Hepatocyte (in vitro differentiated cells): ENCODE measurements around the gene ST6GAL1.

Experiments used
- EZH2phosphoT487 ChIP-seq: fragments of 200-600 bp; sonication (generic); IDR thresholded peaks from one replicate; pipeline ENCODE4 v1.6.1; 2018; ENCODE audit warnings: antibody characterized with exemption, mild to moderate bottlenecking, low read depth, moderate library complexity; ENCODE audit not compliant: unreplicated experiment, severe bottlenecking
- TF ChIP-seq, protein P1 (sequence below): fragments of 200-600 bp; sonication (generic); IDR thresholded peaks from 2 replicates; pipeline ENCODE4 v1.5.1; 2016; ENCODE audit warnings: antibody characterized with exemption, mild to moderate bottlenecking; ENCODE audit not compliant: poor library complexity

DNA sequence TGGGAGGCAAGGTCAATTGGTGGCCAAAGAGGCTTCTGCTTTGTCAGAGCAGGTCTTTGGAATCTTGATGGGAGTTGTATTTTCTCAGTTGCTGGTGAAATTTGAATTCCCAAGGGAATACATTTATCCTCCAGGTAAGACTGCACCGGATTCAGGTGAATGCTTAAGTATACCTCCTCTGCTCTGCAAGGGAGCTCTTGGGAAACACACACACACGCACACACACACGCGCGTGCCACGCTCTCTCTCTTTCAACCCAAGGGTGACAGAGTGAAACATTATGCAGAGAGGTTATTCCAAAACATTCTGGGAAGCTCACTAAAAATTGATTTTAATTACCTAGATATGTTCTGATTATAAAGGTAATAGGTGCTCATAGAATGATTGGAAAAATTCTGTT, 33.7 kb downstream of the ST6GAL1 start:
- TF ChIP-seq, protein P1, sequence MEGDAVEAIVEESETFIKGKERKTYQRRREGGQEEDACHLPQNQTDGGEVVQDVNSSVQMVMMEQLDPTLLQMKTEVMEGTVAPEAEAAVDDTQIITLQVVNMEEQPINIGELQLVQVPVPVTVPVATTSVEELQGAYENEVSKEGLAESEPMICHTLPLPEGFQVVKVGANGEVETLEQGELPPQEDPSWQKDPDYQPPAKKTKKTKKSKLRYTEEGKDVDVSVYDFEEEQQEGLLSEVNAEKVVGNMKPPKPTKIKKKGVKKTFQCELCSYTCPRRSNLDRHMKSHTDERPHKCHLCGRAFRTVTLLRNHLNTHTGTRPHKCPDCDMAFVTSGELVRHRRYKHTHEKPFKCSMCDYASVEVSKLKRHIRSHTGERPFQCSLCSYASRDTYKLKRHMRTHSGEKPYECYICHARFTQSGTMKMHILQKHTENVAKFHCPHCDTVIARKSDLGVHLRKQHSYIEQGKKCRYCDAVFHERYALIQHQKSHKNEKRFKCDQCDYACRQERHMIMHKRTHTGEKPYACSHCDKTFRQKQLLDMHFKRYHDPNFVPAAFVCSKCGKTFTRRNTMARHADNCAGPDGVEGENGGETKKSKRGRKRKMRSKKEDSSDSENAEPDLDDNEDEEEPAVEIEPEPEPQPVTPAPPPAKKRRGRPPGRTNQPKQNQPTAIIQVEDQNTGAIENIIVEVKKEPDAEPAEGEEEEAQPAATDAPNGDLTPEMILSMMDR, result no peak
- TF ChIP-seq EZH2phosphoT487, result no peak
